Activated CD4-positive, alpha-beta T cell treated with anti-CD3 and anti-CD28 coated beads, Interleukin-2, amount 50 U/mL, for 16 hours (primary cell): ENCODE results near the gene BFSP1.

ENCODE experiments used
- DNase-seq: peaks from one replicate; pipeline ENCODE4 v3.0.0-alpha.2; 2020

Gene BFSP1

GRCh38 chr20:17530716-17531664, at the start of gene BFSP1:
TSS of gene BFSP1 (minus strand) at chr20:17531379. CDS start at chr20:17531329, 50 bp downstream.
- peak; percentile 61 for DNase-seq

GRCh38 chr20:17580895-17581294, 49.7 kb upstream of the BFSP1 start:
- no peak for DNase-seq

- DNase-seq: no peak
Measured at GRCh38 chr20:17579369-17580039, 48.3 kb upstream of the BFSP1 start.

DNA sequence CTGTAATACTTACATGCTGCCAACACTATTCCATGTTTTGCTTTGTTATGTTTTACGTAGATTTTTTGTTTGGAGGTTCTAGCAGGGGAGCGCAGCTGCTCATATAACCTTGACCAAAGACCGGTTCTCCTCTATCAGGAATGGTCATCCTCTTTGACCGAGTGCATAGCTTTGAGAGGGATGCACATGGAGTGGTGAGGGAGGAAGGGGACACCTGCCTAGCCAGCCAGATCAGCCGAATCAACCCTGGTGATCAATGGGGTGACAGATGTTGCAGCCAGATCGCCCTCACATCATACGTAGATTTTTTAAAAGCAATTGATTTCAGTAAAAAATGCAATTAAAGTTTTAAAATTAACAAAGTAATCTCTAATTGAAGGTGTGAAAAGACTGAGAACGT, 45.0 kb upstream of the BFSP1 start:
- DNase-seq: no peak

DNA sequence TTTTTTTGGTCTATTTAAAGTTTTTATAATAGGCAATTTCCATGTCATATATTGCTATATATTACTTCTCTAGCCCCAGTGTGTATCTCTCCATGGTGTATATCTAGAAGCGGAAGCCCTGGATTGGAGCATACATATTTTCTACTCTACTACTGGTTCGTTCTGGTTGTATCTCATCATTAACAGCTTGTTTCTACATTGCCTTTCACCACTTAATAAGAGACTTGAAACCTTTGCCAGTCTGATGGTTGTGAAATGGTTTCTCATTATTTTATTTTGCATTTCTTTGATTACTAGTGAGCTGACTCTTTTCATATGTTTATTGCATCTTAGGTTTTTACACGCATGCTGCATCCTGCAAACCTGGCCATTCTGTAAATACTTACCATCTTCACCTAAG, 42.3 kb upstream of the BFSP1 start:
- DNase-seq: no peak

DNA sequence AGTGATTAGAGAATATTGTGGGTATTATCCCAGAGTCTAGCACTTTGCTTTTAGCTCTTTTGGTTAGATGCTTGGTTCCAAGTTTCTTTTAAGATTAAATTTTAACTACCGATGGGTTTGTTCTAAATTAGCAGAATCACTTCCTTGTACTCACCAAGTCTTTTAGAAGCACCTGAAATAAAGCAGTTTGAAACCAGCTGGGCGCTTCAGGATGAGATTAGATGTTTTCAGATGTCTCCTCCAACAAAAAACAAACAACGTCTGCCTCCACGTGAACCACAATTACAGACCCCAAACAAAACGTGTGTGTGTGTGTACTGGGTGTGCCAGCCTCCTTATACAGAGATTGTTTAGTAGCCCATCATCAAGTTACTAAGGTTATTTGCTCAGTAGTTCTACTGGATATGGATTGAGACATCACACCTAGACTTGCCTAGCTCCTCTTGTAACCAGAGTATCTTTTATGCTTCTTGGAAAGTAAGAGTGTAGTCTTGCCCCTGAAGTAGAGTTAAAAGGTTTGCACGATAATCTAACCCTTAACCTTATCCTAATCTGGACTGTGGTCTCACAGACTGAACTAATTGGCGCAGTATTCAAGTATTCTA, 41.0 kb upstream of the BFSP1 start:
- DNase-seq: no peak

GRCh38 chr20:17571153-17571527, 40.0 kb upstream of the BFSP1 start:
- DNase-seq: peak; percentile 69

GRCh38 chr20:17570347-17571152, 39.4 kb upstream of the BFSP1 start:
- peak; percentile 16 for DNase-seq

DNA sequence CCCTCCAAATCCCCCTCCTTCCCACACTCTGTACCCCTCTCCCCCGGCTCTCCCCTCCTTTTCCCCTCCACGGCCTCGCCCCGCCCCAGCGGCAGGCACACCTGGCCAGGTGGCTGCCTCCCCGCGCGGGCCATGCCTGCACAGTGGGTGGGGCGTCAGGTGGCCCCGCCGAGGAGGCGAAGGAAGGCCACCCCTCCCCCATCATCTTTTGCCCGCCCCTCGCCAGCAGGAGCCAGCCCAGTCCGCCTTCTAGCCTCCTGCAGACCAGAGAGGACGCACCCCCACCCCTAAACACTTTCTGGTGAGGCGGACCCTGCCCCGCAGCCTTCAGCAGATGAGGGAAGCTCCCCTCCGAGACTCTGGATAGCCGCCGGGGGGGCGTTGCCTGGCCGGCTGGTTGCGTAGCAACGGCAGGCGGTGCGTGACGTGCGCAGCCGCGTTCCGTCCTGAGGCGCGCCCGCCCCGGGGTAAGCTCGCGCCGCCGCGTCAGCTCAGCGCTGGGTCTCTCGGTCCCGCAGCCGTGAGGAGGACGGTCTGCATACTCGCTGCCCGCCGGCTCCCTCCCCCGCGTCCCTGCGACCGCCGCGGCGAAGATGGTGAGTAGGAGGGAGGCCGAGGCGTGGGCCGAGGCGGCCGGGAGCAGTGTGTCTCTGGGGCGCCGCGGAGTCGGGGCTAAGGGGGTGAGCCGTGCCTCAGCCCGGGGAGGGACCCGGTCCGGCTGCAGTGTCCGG, 38.6 kb upstream of the BFSP1 start, which contains the start of gene DSTN:
Gene DSTN (plus strand): TSS at position 460 of the 731 bp plus-strand sequence. CDS start 134 bp downstream, at position 594.
- DNase-seq: peak; percentile 89

- DNase-seq: peak; percentile 3
Measured at GRCh38 chr20:17568972-17569521, 37.9 kb upstream of the BFSP1 start.

DNA sequence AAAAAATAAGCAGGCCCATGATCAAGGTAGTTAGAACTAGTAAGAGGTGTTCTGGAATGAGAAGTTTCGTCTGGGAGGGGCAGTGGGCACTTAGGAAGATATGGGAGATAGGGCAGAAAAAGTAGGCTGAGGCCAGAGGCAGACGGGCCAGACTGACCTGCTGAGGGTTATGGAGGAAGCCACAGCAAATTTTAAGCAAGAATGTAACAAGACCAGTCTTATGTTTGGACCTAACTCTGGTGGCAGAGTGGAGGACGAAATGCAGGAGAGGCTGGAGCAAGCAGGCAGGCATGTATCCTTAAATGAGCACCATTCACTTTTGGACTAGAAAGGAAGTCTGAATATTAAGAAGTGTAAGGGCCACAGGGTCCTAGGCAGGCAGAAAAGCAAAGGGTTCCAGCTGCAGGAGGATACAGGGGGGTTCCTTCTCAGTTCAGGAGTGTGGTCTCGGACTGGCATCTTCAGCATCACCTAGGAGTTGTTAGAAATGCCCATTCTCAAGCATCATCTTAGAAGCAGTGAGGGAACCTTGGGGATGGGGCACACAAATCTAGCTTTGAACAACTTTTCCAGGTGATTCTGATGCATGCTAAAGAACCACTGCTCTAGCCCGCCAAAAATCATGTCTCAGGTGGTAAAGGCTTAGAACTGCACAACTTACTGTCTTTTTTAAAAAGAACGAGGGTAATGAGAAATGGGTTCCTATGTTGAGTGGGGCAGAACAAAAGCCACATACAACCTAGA, 37.0 kb upstream of the BFSP1 start:
- no peak for DNase-seq

DNA sequence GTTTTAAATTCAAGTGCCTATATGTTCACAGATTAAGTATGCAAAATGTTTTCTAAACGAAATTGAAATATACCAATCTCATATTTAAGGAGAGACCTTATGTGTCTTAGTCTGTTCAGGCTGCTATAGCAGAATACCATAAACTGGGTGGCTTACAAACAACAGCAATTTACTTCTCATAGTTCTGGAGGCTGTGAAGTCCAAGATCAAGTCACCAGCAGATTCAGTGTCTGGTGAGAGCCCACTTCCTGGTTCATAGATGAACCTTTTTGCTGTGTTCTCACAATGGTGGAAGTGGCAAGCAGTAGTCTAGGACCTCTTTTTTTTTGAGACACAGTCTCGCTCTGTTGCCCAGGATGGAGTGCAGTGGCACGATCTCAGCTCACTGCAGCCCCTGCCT, 35.2 kb upstream of the BFSP1 start:
- no peak for DNase-seq

GRCh38 chr20:17565169-17565845, 34.1 kb upstream of the BFSP1 start:
- no peak for DNase-seq

- DNase-seq: no peak
Measured at GRCh38 chr20:17562804-17563305, 31.7 kb upstream of the BFSP1 start.

DNA sequence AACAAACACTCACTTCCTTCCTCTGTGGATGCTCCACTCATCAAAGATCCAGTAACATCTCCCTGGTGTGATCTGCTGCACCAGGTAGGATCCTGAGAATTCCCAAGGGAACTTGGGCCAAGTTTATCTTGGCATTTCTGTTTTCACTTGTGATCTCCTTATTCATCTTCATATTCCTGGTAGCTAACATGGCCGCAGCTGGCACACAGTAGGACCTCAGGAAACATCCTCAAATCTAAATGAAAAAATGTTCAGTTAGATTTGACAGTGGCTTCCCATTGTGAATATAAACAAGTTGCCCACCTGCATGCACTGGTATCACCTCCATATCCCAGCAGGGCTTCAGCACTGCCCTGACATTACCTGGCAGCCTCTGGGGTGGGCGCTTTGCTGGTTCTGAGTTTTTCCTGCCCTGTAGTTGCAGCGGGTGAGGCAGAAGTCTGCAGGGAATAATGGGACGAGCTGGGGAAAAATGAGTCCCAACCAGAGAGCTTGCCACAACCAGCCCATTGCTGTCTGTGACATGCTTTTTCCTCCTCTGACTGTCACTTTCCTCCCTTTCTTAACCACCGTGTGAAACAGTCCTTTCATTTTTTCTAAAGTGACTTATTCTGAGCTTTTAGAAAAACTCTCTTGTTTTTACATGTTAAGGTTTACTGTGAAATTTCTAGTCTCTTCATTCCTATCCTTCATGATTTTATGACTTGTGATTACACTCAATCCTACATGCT, 29.3 kb upstream of the BFSP1 start:
- DNase-seq: peak; percentile 50

GRCh38 chr20:17559338-17559737, 28.2 kb upstream of the BFSP1 start:
- DNase-seq: no peak

DNA sequence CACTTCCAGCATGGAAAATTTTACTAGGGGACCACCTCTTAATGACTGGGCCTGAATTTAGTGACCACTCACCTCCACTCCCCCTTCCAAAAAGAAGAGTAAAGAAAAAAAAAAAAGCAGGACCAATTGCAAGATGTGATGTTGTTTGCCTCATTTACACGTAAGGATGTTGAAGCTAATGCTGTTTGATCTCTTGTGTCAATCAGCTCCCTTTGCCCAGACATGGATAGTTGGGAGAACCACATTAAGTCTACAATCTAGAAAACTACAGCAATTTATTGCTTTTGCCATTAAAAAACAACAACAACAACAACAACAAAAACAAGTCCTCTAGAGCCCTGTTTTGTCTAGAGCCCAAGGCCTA, 27.7 kb upstream of the BFSP1 start:
- DNase-seq: no peak

- peak; percentile 54 for DNase-seq
Measured at GRCh38 chr20:17558154-17558940, 27.2 kb upstream of the BFSP1 start.

GRCh38 chr20:17557675-17558006, 26.5 kb upstream of the BFSP1 start:
- DNase-seq: no peak
